Gastrocnemius medialis (tissue), 4 donors: ENCODE measurements around the gene BIK.

Experiments used
- CTCF ChIP-seq, 5 experiments: fragments of 450-650 bp in 3 of 5; fragments of 200-600 bp in 2 of 5; sonication (generic) in 2 of 5; IDR thresholded peaks in 4 of 5; conservative IDR thresholded peaks in 1 of 5; 1 replicate in 4 of 5; 2 replicates in 1 of 5; pipeline ENCODE4 v1.5.1; 2016 to 2019; ENCODE audit warnings: antibody characterized with exemption in 5 of 5, mild to moderate bottlenecking in 3 of 5, moderate library complexity in 3 of 5
- POLR2A ChIP-seq, 2 donors: fragments of 450-650 bp; IDR thresholded peaks; one replicate each; pipeline ENCODE4 v1.6.1; 2017; ENCODE audit warnings: antibody characterized with exemption in 2 of 2, mild to moderate bottlenecking in 2 of 2, moderate library complexity in 2 of 2

GRCh38 chr22:43176090-43176489, 65.5 kb downstream of the BIK start:
- TF ChIP-seq CTCF (IDR thresholded peaks at IDR 0.05 in 4 of 5, conservative IDR thresholded peaks at IDR 0.05 in 1 of 5) (no peak), POLR2A (IDR thresholded peaks at IDR 0.05) (no peak)
